Measurements from ENCODE around the gene ERRFI1.
"Not testable (repeated sequence)": the region's sequence is repeated elsewhere in the genome, so short reads cannot be mapped to it uniquely, and the experiment has no call there.

ERRFI1 gene

GRCh38 chr1:7975212-7975865, 50.8 kb downstream of the ERRFI1 start:
- DNase-seq (ENCODE audit: low spot score) (peak; percentile 74), FAIRE-seq (peak; percentile 75)

- FAIRE-seq, result no peak
- no peak for DNase-seq (ENCODE audit: low spot score)
Observed at GRCh38 chr1:7973086-7973485, 53.0 kb downstream of the ERRFI1 start.

DNA sequence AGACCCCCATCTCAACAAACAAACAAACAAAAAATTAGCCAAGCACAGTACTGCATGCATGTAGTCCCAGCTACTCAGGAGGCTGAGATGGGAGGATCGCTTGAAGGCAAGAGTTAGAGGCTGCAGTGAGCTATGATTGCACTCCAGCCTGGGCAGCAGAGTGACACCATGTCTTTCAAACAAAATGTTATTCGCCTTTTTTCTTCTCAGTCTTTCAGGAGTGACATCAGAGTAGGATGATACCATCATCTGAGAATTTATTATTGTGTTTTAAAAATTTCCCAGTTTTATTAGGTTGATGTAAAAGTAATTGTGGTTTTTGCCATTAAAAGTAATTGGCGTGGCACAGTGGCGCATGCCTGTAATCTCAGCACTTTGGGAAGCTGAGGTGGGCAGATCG, 53.8 kb downstream of the ERRFI1 start:
- no peak for DNase-seq (ENCODE audit: low spot score)
- no peak for FAIRE-seq

GRCh38 chr1:7971024-7971423, 55.1 kb downstream of the ERRFI1 start:
- DNase-seq (ENCODE audit: low spot score) (no peak), FAIRE-seq (no peak)

GRCh38 chr1:7970246-7970645, 55.9 kb downstream of the ERRFI1 start:
- DNase-seq (ENCODE audit: low spot score) (no peak), FAIRE-seq (no peak)

DNA sequence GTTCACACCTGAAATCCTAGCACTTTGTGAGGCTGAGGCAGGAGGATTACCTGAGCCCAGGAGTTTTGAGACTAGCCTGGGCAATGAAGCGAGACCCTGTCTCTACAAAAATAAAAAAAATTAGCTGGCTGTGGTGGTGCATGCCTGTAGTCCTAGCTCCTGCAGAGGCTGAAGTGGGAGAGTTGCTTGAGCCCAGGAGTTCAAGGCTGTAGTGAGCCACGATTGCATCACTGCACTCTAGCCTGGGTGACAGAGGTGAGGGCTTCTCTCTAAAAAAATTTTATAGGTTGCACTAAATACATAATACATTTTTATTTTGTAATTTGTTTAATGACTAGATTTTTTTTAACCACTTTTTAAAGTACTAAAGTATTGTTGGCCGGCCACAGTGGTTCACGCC, 58.5 kb downstream of the ERRFI1 start:
- DNase-seq (ENCODE audit: low spot score) (no peak), FAIRE-seq (no peak)

DNA sequence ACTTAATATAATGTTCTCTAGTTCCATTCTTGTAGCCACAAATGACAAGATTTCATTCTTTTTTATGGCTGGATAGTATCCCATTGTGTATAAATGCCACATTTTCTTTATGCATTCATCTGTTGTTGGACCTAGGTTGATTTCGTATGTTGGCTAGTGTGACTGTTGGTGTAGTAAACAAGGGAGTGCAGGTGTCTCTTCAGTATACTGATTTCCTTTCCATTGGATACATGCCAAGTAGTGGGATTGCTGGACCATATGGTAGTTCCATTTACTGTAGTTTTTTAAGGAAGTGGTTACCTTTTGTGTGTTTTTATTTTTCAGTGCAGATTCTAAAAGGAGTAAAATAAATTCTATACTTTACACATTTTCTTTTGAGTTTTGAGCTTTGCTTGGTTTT, 58.9 kb downstream of the ERRFI1 start:
- DNase-seq (ENCODE audit: low spot score) (no peak), FAIRE-seq (no peak)

DNA sequence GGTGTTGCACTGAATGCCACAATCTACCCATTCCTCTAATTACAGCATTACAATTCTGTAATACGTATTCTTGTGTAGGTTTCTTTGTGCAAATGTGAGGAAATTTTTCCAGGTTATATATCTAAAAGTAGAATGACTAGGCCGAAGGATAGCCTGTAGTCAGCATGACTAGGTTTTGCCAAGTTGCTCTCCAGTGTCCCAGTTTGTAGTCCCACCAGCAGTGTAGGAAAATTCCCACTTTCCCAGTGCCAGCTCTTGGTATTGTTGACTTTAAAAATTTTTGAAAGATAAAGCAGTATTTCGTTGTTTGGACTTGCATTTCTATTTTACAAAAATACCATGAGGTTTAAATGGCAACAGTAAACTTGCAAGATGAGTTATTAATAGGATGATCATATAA, 61.6 kb downstream of the ERRFI1 start:
- DNase-seq (ENCODE audit: low spot score) (no peak), FAIRE-seq (no peak)

- not testable (repeated sequence) for DNase-seq (ENCODE audit: low spot score); FAIRE-seq
Observed at GRCh38 chr1:7963841-7964240, 62.3 kb downstream of the ERRFI1 start.

DNA sequence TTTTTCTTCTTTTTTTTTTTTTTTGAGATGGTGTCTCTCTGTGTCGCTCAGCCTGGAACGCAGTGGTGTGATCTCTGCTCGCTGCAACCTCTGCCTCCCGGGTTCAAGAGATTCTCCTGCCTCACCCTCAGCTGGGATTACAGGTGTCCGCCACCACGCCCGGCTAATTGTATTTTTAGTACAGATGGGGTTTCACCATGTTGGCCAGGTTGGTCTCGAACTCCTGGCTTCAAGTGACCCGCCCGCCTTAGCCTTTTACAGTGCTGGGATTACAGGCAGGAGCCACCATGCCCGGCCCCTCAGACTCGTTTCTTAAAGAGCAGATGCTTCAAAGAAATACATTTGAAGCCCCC, 62.8 kb downstream of the ERRFI1 start:
- DNase-seq (ENCODE audit: low spot score); FAIRE-seq: not testable (repeated sequence)

DNA sequence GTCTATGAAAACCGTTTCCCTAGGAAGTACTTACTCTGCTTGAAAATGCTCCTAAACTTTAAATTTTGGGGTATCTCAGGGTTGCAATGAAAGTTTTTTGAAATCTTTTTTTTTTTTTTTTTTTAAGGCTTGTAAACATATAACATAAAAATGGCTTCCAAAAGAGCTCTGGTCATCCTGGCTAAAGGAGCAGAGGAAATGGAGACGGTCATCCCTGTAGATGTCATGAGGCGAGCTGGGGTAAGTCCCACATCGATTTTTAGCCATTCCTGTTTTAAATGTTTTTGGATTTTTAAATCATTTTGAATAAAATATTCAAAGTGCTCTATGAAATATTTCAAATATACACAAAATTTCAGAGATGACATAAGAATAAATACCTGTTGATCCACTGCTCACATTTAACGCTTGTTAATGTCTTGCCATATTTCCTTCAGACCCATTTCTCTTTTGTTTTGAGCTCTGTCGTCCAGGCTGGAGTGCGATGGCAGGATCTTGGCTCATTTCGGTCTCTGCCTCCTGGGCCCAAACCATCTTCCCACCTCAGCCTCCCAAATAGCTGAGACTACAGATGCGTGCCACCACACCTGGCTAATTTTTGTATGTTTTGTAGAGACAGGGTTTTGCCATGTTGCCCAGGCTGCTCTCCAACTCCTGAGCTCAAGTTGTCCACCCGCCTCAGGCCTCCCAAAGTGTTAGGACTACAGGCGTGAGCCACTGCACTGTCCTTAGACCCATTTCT, 63.3 kb downstream of the ERRFI1 start:
- FAIRE-seq, result no peak
- DNase-seq (ENCODE audit: low spot score), result no peak

DNA sequence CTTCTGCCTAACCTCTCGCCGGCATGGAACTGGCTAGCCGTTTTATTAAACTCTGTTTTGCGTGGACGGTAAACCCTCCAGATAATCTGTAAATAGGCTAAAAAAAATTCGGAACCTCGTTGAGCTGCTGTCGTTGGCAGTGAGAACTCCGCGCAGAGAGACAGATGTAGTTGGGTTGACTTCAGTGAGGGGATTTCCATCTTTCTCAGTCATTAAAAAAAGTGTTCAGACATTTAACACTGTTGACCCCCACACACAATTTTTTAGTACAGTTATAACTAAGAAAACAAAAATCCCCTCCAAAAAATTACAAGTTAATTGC, 64.1 kb downstream of the ERRFI1 start:
- FAIRE-seq, result no peak
- DNase-seq (ENCODE audit: low spot score), result no peak

Measured in RCC 7860 (cell line).